ENCODE results near the gene UROC1.

The UROC1 gene

DNA sequence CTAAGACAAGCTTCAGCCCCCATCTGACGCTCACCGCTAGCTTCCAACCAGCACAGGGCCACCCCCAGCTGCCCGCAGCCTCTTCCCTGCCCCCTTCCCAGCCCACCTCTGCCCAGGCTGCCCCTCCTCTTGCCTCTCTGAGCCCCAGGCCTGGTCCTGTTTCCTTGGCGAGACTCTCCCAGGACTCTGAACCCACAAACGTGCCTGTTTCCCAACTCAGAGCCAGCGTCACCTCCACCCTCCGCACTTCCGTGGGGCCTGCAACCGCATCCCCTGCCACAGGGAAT, 76.9 kb downstream of the UROC1 start:
- no peak for DNase-seq (ENCODE audit: low read depth in 3 of 3)

DNA sequence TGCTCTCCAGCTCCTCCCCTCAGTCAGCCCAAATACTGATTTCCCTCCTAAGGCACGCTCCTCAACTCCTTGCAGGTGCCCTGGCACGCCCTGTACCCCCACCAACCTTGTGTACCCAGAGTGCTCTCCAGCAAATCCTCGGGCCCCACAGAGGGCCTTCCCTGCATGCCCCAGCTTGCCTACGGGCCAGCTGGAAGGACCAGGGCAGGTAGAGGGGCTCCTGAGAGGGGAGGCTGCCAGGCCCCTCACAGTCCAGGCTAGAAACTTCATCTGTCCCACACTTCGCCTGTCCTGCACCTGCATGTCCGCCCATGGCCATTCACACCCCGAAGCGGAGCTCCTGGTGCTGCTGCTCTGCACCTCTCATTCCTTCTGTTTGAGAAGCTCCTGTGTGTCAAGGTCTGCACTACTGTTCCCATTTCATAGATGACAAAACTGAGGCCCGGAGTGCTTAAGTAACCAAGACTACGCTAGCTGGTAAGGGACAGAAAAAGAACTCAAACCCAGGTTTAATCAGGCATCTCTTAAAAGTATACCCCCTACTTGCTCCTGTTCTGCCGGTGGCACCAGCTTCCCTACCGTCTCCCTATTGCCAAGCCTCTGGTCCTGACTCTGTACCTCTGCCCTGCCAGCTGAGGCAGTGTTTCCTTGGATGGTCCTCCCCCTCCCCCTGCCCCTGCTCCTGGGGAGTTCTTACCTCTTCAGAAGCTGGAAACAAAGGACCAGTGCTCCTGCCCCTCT, 77.4 kb downstream of the UROC1 start:
- no peak for DNase-seq (ENCODE audit: low read depth in 3 of 3)

GRCh38 chr3:126439346-126439967, 78.1 kb downstream of the UROC1 start:
- no peak for DNase-seq (ENCODE audit: low read depth in 3 of 3)

DNA sequence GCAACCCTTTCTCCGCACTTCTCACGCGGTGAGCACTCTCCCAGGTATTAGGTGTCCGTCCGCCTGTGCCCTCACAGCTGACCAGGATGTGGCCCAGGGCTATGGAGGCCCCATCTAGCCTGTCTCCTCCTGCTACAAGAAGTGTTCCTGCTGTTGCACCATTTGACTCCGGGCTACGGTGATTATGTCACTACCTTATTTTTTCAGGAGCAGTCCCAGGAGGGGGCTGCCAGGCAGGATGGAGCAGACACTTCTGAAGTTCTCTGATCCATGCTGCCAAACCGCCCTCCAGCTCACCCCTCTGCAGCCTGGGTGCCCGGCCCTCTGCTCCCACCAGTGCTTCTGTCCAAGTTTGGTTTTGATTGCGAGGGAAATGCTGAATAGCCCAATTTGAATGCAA, 78.8 kb downstream of the UROC1 start:
- DNase-seq (ENCODE audit: low read depth in 3 of 3) = no peak

DNA sequence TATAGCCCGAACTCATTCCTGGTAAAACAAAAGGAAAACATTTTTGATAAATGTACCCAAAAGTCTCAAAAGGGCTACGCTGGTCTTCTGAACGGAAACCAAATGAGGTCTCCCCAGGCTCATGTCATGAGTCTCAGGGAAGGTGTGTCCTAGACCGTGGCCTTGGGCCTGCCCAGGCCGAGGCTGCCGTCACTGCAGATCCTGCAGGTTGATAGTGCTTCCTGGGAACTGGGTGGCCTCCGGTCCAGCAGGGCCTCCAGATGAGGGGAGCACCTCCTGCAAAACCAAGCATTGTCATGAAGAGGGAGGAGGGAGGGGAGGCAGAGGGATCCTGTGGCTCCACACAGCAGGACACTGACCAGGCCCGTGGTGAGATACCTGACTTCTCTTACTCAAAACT, 79.4 kb downstream of the UROC1 start:
- no peak for DNase-seq (ENCODE audit: low read depth in 3 of 3)

DNA sequence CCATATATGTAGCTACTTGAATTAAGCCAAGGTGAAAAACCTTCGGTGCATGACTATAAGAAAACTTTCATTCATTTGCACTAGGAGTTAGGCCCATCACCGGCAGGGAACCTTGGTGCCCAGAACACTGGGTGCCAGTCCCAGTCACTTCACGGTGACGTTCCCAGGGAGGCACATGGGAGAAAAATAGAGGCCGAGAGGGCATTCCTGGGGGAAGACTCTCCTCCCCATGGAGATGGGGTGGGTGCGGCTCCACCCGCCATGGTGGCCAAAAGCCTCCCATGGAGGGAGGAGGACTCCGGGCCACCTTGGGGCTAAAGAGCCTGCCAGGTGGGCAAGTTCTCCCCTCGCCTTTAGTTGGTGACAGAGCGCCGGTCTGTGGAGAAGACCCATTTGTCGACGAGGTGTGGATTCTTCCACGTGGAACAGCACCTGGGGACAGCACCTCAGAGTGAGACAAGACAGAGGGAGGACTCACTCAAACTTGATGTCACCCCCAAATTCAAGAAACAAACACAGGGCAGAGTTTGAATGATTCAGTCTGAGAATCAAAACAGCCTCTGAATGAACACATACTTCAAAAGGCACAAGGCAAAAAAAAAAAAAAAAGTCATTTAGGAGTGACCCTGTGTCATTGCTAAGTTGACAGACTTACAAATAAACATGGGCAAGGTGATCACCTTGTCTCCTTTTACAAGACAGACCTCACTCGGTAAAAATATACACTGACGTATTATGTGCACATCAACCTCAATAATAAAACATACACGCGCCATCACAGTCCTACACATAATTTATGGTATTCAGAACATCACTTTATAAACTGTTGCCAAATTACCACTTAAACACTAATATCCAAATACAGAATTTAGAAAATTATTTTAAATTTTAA, 80.5 kb downstream of the UROC1 start:
- no peak for DNase-seq (ENCODE audit: low read depth in 3 of 3)

GRCh38 chr3:126435456-126436315, 81.9 kb downstream of the UROC1 start:
- no peak for DNase-seq (ENCODE audit: low read depth in 3 of 3)

GRCh38 chr3:126434931-126435411, 82.6 kb downstream of the UROC1 start:
- no peak for DNase-seq (ENCODE audit: low read depth in 3 of 3)

- DNase-seq (ENCODE audit: low read depth in 3 of 3) = no peak
These were observed 83.3 kb downstream of the UROC1 start for GRCh38 chr3:126434264-126434590.

- no peak for DNase-seq (ENCODE audit: low read depth in 3 of 3)
These were observed 83.9 kb downstream of the UROC1 start for GRCh38 chr3:126433496-126434263.

DNA sequence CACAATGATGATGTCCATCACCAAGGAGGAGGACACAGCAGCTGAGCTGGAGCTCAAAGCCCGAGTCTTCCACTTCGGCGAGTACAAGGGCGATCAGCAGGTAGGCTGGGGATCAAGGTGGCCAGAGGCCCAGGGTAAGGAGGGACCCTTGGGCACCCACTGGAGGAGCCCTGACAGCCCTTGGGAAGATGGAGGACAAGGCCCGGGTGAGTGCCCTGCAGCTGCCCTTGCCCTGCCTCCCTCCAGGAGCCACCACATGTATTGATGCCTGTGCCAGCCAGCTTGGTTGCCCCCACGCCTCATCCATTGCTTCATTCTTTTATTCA, 84.5 kb downstream of the UROC1 start:
- no peak for DNase-seq (ENCODE audit: low read depth in 3 of 3)

DNA sequence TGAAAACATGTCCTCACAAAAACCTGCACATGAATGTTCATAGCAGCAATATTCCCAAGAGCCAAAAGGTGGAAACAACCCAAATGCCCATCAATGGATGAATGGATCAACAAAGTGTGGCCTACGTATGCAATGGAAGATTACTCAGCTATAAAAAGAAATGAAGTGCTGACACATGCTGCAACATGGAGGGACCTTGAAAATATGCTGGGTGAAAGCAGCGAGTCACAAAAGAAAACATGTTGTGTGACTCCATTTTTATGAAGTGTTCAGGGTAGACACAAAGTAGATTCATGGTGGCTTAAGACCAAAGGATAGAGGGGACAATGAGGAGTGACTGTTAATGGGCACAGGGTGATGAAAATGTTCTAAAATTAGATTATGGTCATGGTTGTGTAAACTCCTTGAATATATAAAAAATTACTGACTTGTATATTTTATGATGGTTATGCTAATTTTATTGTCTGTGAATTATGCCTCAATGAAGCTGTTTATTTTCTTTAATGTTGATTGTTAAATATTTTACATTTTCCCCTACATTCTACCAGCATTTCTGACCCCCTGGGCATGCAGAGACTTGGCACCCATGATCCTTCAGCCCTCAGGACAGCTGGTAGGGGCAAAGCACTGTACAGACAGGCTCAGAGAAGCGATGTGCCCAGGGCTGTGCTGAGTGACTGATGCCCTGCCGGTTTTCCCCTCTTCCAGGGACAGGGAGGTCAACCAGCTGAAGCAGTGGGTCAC, 85.0 kb downstream of the UROC1 start:
- no peak for DNase-seq (ENCODE audit: low read depth in 3 of 3)
